ENCODE data around the gene SLC46A3.
A peak's percentile ranks its signal among the peaks of the same experiment; 100 is the strongest.

The SLC46A3 gene

GRCh38 chr13:28730762-28731161 lies 12.0 kb upstream of the SLC46A3 start:
- H3K4me3 ChIP-seq (ENCODE audit: low read depth, low read length), result no peak overlapping the region
- TF ChIP-seq CTCF (IDR thresholded peaks at IDR 0.05; ENCODE audit: low read depth, low read length), result no peak

GRCh38 chr13:28729541-28729940 lies 10.8 kb upstream of the SLC46A3 start:
- H3K4me3 ChIP-seq (ENCODE audit: low read depth, low read length), result no peak overlapping the region
- TF ChIP-seq CTCF (IDR thresholded peaks at IDR 0.05; ENCODE audit: low read depth, low read length), result no peak

- TF ChIP-seq CTCF (IDR thresholded peaks at IDR 0.05; ENCODE audit: low read depth, low read length), result no peak
- no peak overlapping the region for H3K4me3 ChIP-seq (ENCODE audit: low read depth, low read length)
Observed at GRCh38 chr13:28728642-28729041, 9.9 kb upstream of the SLC46A3 start.

GRCh38 chr13:28725046-28725610 lies 6.4 kb upstream of the SLC46A3 start:
- TF ChIP-seq CTCF (IDR thresholded peaks at IDR 0.05; ENCODE audit: low read depth, low read length), result no peak
- no peak overlapping the region for H3K4me3 ChIP-seq (ENCODE audit: low read depth, low read length)

- no peak for TF ChIP-seq CTCF (IDR thresholded peaks at IDR 0.05; ENCODE audit: low read depth, low read length)
- H3K4me3 ChIP-seq (ENCODE audit: low read depth, low read length), result no peak overlapping the region
Observed at GRCh38 chr13:28723806-28724205, 5.0 kb upstream of the SLC46A3 start.

GRCh38 chr13:28719227-28720055 lies 671 bp upstream of the SLC46A3 start:
- H3K4me3 ChIP-seq (ENCODE audit: low read depth, low read length), result peak overlapping the region; percentile 42
- TF ChIP-seq CTCF (IDR thresholded peaks at IDR 0.05; ENCODE audit: low read depth, low read length), result no peak

- TF ChIP-seq CTCF (IDR thresholded peaks at IDR 0.05; ENCODE audit: low read depth, low read length), result no peak
- peak overlapping the region; percentile 73 for H3K4me3 ChIP-seq (ENCODE audit: low read depth, low read length)
Observed at GRCh38 chr13:28718196-28718542, 601 bp downstream of the SLC46A3 start.
